GM12872 (cell line): ENCODE measurements around the gene B4GALT6.

Experiments
- TF ChIP-seq, protein P1 (sequence below): IDR thresholded peaks from 3 replicates; pipeline ENCODE4 v1.5.1; 2011; ENCODE audit warnings: low read depth, mild to moderate bottlenecking, low read length, moderate library complexity; ENCODE audit not compliant: insufficient read depth

B4GALT6 gene

DNA sequence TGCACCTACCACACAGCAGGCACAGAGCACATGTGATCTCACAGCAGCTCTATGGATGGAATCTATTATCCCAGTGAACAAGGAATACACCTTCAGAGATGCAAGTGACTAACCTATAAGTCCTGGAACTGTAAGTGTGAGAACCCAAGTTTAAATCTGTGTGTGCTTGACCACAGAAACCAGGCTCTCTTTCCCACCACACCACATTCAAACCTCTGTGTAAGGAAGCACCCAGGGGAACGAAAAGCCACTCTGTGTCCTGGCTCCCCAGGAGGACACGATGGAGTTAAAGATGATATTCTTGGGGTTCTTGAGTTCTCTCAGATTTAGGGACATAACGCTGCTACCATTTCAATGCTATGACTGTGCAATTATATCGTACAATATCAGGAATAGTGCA is 53.8 kb downstream of the B4GALT6 start:
- TF ChIP-seq, protein P1, sequence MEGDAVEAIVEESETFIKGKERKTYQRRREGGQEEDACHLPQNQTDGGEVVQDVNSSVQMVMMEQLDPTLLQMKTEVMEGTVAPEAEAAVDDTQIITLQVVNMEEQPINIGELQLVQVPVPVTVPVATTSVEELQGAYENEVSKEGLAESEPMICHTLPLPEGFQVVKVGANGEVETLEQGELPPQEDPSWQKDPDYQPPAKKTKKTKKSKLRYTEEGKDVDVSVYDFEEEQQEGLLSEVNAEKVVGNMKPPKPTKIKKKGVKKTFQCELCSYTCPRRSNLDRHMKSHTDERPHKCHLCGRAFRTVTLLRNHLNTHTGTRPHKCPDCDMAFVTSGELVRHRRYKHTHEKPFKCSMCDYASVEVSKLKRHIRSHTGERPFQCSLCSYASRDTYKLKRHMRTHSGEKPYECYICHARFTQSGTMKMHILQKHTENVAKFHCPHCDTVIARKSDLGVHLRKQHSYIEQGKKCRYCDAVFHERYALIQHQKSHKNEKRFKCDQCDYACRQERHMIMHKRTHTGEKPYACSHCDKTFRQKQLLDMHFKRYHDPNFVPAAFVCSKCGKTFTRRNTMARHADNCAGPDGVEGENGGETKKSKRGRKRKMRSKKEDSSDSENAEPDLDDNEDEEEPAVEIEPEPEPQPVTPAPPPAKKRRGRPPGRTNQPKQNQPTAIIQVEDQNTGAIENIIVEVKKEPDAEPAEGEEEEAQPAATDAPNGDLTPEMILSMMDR, result no peak

DNA sequence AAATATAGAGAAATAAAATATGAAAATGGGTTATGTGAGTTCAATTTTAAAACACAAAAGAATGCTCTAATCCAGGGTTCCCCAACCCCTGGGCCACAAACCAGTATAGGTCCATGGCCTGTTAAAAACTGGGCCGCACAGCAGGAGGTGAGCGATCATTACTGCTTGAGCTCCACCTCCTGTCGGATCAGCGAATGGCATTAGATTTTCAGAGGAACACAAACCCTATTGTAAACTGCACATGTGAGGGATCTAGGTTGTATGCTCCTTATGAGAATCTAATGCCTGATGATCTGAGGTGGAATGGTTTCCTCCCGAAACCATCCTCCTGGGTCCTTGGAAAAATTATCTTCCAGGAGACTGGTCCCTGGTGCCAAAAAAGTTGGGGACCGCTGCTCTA is 58.0 kb downstream of the B4GALT6 start:
- TF ChIP-seq, protein P1, result no peak

DNA sequence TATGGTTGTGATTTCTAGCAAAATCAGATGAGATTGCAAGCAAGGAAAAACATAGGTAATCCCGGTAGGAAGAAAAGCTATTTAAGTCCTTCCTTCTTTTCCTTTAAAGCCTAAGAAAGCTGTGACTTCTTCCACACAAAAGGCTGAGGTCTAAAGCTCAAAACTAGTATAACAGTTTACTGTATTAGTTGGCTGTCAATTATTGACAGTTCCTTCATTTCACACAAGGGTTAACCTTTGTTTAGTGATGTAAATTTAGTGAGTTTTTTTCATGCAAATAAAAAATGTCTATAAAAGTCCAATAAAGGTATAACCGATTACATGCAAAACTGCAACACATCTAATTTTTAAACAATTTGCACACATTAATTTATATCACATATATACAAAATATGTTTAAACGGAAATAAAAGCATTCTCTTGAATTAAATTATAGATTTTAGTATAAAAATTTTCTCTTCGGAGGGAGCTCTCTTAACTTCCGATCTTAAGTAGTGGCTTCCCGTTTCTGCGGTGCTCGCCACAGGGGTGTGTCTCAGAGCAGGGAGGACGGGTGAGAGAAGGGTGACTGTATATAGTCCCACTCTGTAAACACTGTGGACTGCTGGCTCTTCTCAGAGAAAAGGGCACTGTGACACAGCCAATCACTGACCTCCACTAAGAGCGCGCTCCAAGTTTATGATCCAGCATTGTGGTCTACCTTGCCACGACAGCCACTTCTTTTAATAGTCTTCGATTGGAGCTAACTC is 59.3 kb downstream of the B4GALT6 start:
- TF ChIP-seq, protein P1, result no peak

DNA sequence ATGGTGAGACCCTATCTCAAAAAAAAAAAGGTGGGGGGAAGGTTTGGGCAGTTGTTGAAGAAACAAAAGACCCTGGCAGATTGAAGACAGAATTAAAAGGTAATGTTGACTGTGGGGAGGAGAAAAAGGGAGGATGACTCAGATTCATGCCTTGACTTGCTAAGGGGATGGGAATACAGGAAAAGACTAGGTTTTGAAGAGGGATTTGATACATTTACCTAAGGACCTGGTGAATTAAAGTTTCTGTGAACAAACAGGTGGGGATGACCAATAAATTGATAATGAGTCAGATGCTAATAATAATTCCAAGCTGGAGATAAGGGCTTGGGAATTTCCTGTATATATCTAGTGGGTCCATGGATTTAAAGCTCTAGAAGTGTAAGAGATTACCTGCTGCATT is 65.1 kb downstream of the B4GALT6 start:
- TF ChIP-seq, protein P1, result no peak

DNA sequence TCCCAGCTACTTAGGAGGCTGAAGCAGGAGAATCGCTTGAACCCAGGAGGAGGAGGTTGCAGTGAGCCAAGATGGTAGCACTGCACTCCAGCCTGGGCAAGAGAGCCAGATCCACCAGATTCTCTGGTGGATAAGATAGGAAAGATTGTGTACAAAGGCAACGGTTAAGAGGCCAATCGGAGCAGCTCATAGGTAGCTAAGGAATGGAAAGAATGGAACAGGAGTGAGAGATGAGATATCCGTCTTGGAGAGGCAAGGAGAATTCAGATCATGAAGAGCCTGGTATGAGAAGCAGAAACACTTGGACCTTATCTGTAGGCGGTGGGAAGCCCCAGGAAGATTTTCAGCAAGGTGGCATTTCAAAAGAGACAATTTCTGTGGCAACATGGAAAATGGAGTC is 65.6 kb downstream of the B4GALT6 start:
- TF ChIP-seq, protein P1, result no peak

DNA sequence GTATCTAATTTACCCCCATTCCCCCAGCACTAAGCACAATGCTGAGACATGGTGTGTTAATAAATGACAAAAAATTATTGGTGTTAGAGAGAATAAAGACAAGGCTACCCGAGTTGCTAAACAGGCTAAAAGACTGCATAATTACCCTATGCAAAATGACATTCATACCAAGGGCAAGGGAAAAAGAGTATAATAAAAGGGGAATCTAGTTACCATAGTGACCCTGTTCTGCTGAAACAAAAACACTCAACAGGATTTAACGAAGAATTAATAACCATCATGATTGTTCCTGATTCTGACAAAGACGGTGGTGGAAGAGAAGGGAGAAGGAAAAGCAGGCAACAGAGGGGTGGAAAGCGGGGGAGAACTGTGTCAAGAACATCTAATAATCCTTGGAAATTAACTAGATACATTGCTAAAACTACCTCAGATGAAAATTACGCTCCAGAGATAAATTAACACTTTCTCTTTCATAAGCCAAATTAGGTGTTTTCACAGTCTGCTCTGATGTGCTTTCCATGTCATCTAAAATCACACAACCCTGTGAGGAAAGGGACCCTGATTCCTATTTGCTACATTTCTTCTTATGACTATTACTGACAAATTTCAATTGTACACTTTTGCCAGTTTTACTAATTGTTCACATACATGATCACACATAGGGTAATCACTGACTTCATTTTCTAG is 67.2 kb downstream of the B4GALT6 start:
- TF ChIP-seq, protein P1, result no peak

DNA sequence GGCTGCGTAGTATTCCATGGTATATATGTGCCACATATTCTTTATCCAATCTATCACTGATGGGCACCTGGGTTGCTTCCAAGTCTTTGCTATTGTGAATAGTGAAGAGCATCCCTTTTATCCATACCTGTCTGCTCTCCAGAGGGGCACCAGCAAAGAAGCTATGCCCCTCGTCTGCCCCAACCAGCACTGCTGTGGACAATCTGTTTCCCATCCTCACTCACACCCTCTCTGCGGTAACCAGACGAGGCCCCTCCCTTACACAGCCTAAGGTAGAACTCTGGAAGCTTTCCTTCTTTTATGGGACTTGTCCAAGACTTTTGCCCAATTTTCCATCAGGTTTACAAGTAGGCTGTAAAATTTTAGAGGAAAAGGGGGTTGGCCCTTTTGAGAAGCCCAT is 67.8 kb downstream of the B4GALT6 start:
- TF ChIP-seq, protein P1, result no peak
